HEK293 (cell line): ENCODE results near the gene LARP6.

Experiments used
- CTCF ChIA-PET: fragments of 350-600 bp; formaldehyde crosslinking; extraction: SDS; loops from one replicate; lab custom pipeline; 2021; ENCODE audit warnings: antibody characterized with exemption; lab: Yijun Ruan, JAX
- POLR2A ChIA-PET: fragments of 300-600 bp; formaldehyde crosslinking; extraction: SDS; loops from one replicate; lab custom pipeline; 2020; ENCODE audit warnings: antibody characterized with exemption, inconsistent platforms; lab: Yijun Ruan, JAX
- H3K27ac ChIP-seq: fragments of 200-500 bp; sonication (Bioruptor generic); 2 replicates; pipeline ENCODE4 v1.5.1; 2014; ENCODE audit warnings: low read depth, low read length, control low read depth, inconsistent platforms; ENCODE audit errors: extremely low read depth
- H3K36me3 ChIP-seq, 2 experiments: fragments of 200-500 bp in 1 of 2; sonication (Bioruptor generic) in 1 of 2; 1 replicate in 1 of 2; 2 replicates in 1 of 2; pipeline ENCODE4 v1.5.1; 2014 to 2017; ENCODE audit warnings: inconsistent platforms in 2 of 2, low read length in 2 of 2; ENCODE audit not compliant: control insufficient read depth in 2 of 2, insufficient read depth in 1 of 2
- H3K4me1 ChIP-seq: fragments of 200-500 bp; sonication (Bioruptor generic); 2 replicates; pipeline ENCODE4 v1.5.1; 2014; ENCODE audit warnings: mild to moderate bottlenecking, low read length, inconsistent platforms; ENCODE audit not compliant: control insufficient read depth, insufficient read depth
- H3K4me3 ChIP-seq: 2 replicates; pipeline ENCODE4 v1.5.1; 2011; ENCODE audit warnings: low read depth, mild to moderate bottlenecking, control low read depth, low read length, moderate library complexity
- H3K9me3 ChIP-seq: fragments of 200-500 bp; sonication (Bioruptor generic); 2 replicates; pipeline ENCODE4 v1.5.1; 2014; ENCODE audit warnings: low read depth, low read length, inconsistent platforms; ENCODE audit not compliant: control insufficient read depth, insufficient read depth
- INSM2 ChIP-seq: fragments of 450-650 bp; formaldehyde crosslinking; IDR thresholded peaks from 2 replicates; pipeline ENCODE4 v1.5.1; 2016; ENCODE audit warnings: missing biosample characterization, missing genetic modification characterization
- KLF10 ChIP-seq: fragments of 450-650 bp; IDR thresholded peaks from 2 replicates; pipeline ENCODE4 v1.5.1; 2018; ENCODE audit warnings: missing biosample characterization, mild to moderate bottlenecking, missing genetic modification characterization
- KLF8 ChIP-seq: fragments of 450-650 bp; formaldehyde crosslinking; IDR thresholded peaks from 2 replicates; pipeline ENCODE4 v1.5.1; 2016; ENCODE audit warnings: missing biosample characterization, missing genetic modification characterization
- MEIS1 ChIP-seq: sonication (generic); formaldehyde crosslinking; IDR thresholded peaks from 2 replicates; pipeline ENCODE4 v1.8.1; 2022; ENCODE audit warnings: missing genetic modification reagents, mild to moderate bottlenecking, borderline replicate concordance
- PATZ1 ChIP-seq: fragments of 450-650 bp; formaldehyde crosslinking; IDR thresholded peaks from 2 replicates; pipeline ENCODE4 v1.5.1; 2016; ENCODE audit warnings: missing biosample characterization, missing genetic modification characterization
- SP7 ChIP-seq: fragments of 450-650 bp; formaldehyde crosslinking; IDR thresholded peaks from 2 replicates; pipeline ENCODE4 v1.5.1; 2016; ENCODE audit warnings: missing biosample characterization, missing genetic modification characterization
- ZFP41 ChIP-seq: fragments of 450-650 bp; formaldehyde crosslinking; IDR thresholded peaks from 2 replicates; pipeline ENCODE4 v1.5.1; 2016; ENCODE audit warnings: missing biosample characterization, missing genetic modification characterization, borderline replicate concordance
- ZFP69B ChIP-seq: fragments of 450-650 bp; formaldehyde crosslinking; IDR thresholded peaks from 2 replicates; pipeline ENCODE4 v1.5.1; 2016; ENCODE audit warnings: missing biosample characterization, missing genetic modification characterization
- ZNF175 ChIP-seq: fragments of 450-650 bp; formaldehyde crosslinking; IDR thresholded peaks from 2 replicates; pipeline ENCODE4 v1.5.1; 2016; ENCODE audit warnings: missing biosample characterization, missing genetic modification characterization
- ZNF184 ChIP-seq: fragments of 450-650 bp; IDR thresholded peaks from 2 replicates; pipeline ENCODE4 v1.5.1; 2018; ENCODE audit warnings: missing biosample characterization, mild to moderate bottlenecking, missing genetic modification characterization
- ZNF214 ChIP-seq: fragments of 450-650 bp; formaldehyde crosslinking; IDR thresholded peaks from 2 replicates; pipeline ENCODE4 v1.5.1; 2017; ENCODE audit warnings: missing biosample characterization, mild to moderate bottlenecking, missing genetic modification characterization, borderline replicate concordance
- ZNF24 ChIP-seq: fragments of 450-650 bp; formaldehyde crosslinking; IDR thresholded peaks from 2 replicates; pipeline ENCODE4 v1.5.1; 2016; ENCODE audit warnings: missing biosample characterization, missing genetic modification characterization
- ZNF266 ChIP-seq: fragments of 450-650 bp; formaldehyde crosslinking; IDR thresholded peaks from 2 replicates; pipeline ENCODE4 v1.5.1; 2016; ENCODE audit warnings: missing biosample characterization, missing genetic modification characterization, low read depth
- ZNF274 ChIP-seq, 2 experiments: fragments of 200-500 bp in 1 of 2; fragments of 450-650 bp in 1 of 2; sonication (Bioruptor generic) in 1 of 2; formaldehyde crosslinking in 1 of 2; IDR thresholded peaks; 2 replicates each; pipeline versions ENCODE4 v1.5.1 to v1.6.1; 2014 to 2016; ENCODE audit warnings: borderline replicate concordance in 1 of 2, inconsistent platforms in 1 of 2, low read length in 1 of 2, missing biosample characterization in 1 of 2, missing genetic modification characterization in 1 of 2
- ZNF391 ChIP-seq: fragments of 450-650 bp; formaldehyde crosslinking; IDR thresholded peaks from 2 replicates; pipeline ENCODE4 v1.5.1; 2016; ENCODE audit warnings: low read depth, missing biosample characterization, missing genetic modification characterization, borderline replicate concordance
- ZNF394 ChIP-seq: fragments of 450-650 bp; formaldehyde crosslinking; IDR thresholded peaks from 2 replicates; pipeline ENCODE4 v1.5.1; 2016; ENCODE audit warnings: missing biosample characterization, missing genetic modification characterization, mild to moderate bottlenecking, moderate library complexity, borderline replicate concordance
- ZNF423 ChIP-seq: fragments of 450-650 bp; formaldehyde crosslinking; IDR thresholded peaks from 2 replicates; pipeline ENCODE4 v1.5.1; 2016; ENCODE audit warnings: missing biosample characterization, missing genetic modification characterization
- ZNF521 ChIP-seq: fragments of 450-650 bp; formaldehyde crosslinking; IDR thresholded peaks from 2 replicates; pipeline ENCODE4 v1.5.1; 2017; ENCODE audit warnings: missing biosample characterization, mild to moderate bottlenecking, missing genetic modification characterization
- ZNF558 ChIP-seq: fragments of 450-650 bp; formaldehyde crosslinking; IDR thresholded peaks from 2 replicates; pipeline ENCODE4 v1.5.1; 2016; ENCODE audit warnings: missing biosample characterization, missing genetic modification characterization
- ZNF623 ChIP-seq: fragments of 450-650 bp; formaldehyde crosslinking; IDR thresholded peaks from 2 replicates; pipeline ENCODE4 v1.5.1; 2016; ENCODE audit warnings: missing biosample characterization, missing genetic modification characterization
- ZNF777 ChIP-seq: fragments of 450-650 bp; formaldehyde crosslinking; IDR thresholded peaks from 2 replicates; pipeline ENCODE4 v1.5.1; 2017; ENCODE audit warnings: missing biosample characterization, missing genetic modification characterization, borderline replicate concordance
- ZNF792 ChIP-seq: fragments of 450-650 bp; formaldehyde crosslinking; IDR thresholded peaks from 2 replicates; pipeline ENCODE4 v1.5.1; 2016; ENCODE audit warnings: missing biosample characterization, missing genetic modification characterization
- ZNF843 ChIP-seq: fragments of 450-650 bp; formaldehyde crosslinking; IDR thresholded peaks from 2 replicates; pipeline ENCODE4 v1.5.1; 2016; ENCODE audit warnings: missing biosample characterization, missing genetic modification characterization
- ZXDB ChIP-seq: fragments of 450-650 bp; formaldehyde crosslinking; IDR thresholded peaks from 2 replicates; pipeline ENCODE4 v1.5.1; 2016; ENCODE audit warnings: missing biosample characterization, missing genetic modification characterization
- TF ChIP-seq, protein P1 (sequence below): fragments of 450-650 bp; IDR thresholded peaks from 2 replicates; pipeline ENCODE4 v1.5.1; 2018; ENCODE audit warnings: missing biosample characterization, mild to moderate bottlenecking, missing genetic modification characterization
- TF ChIP-seq, protein P2 (sequence below): fragments of 450-650 bp; formaldehyde crosslinking; IDR thresholded peaks from 2 replicates; pipeline ENCODE4 v1.5.1; 2016; ENCODE audit warnings: missing biosample characterization, missing genetic modification characterization

LARP6 gene

GRCh38 chr15:70857562-70858285, 3.8 kb upstream of the LARP6 start:
- ChIA-PET CTCF (interaction anchor here (0.6 to 2.3 kb wide), 4 partner anchors 12 to 33 kb away, joined by 4 to 11 read pairs (median 8); no protein-coding TSS in a partner anchor), POLR2A (interaction anchor here (1.2 kb wide), 1 partner anchor 13 kb away, joined by 6 read pairs; no protein-coding TSS in a partner anchor)
- no peak overlapping the region for H3K4me3 ChIP-seq
- no peaks in the 10 kb centered on the region for H3K9me3 ChIP-seq
- TF ChIP-seq ZFP41 (tag by site-specific recombination) (no peak), ZNF423 (tag by site-specific recombination) (no peak), ZNF777 (no peak), ZNF274 (IDR thresholded peaks at IDR 0.05; ENCODE audit: low read length) (no peak), ZNF274 (tag by site-specific recombination; IDR thresholded peaks at IDR 0.05; ENCODE audit: borderline replicate concordance) (no peak), ZNF558 (no peak), ZNF391 (tag by site-specific recombination) (no peak), ZNF623 (tag by site-specific recombination) (no peak), ZNF266 (tag by site-specific recombination) (no peak), MEIS1 (CRISPR knock-in tag) (no peak), ZNF843 (tag by site-specific recombination) (no peak), ZNF175 (tag by site-specific recombination) (no peak), ZNF521 (tag by site-specific recombination) (no peak)
- TF ChIP-seq, protein P1, sequence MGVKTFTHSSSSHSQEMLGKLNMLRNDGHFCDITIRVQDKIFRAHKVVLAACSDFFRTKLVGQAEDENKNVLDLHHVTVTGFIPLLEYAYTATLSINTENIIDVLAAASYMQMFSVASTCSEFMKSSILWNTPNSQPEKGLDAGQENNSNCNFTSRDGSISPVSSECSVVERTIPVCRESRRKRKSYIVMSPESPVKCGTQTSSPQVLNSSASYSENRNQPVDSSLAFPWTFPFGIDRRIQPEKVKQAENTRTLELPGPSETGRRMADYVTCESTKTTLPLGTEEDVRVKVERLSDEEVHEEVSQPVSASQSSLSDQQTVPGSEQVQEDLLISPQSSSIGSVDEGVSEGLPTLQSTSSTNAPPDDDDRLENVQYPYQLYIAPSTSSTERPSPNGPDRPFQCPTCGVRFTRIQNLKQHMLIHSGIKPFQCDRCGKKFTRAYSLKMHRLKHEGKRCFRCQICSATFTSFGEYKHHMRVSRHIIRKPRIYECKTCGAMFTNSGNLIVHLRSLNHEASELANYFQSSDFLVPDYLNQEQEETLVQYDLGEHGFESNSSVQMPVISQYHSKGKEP = no peak
- TF ChIP-seq, protein P2, sequence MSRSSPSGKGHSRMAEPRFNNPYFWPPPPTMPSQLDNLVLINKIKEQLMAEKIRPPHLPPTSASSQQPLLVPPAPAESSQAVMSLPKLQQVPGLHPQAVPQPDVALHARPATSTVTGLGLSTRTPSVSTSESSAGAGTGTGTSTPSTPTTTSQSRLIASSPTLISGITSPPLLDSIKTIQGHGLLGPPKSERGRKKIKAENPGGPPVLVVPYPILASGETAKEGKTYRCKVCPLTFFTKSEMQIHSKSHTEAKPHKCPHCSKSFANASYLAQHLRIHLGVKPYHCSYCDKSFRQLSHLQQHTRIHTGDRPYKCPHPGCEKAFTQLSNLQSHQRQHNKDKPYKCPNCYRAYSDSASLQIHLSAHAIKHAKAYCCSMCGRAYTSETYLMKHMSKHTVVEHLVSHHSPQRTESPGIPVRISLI (tag by site-specific recombination) = no peak
- H3K36me3 ChIP-seq = no peaks in the 10 kb centered on the region
- H3K4me1 ChIP-seq = peaks cover 7% of the 10 kb centered on the region
- no peak overlapping the region for H3K27ac ChIP-seq

DNA sequence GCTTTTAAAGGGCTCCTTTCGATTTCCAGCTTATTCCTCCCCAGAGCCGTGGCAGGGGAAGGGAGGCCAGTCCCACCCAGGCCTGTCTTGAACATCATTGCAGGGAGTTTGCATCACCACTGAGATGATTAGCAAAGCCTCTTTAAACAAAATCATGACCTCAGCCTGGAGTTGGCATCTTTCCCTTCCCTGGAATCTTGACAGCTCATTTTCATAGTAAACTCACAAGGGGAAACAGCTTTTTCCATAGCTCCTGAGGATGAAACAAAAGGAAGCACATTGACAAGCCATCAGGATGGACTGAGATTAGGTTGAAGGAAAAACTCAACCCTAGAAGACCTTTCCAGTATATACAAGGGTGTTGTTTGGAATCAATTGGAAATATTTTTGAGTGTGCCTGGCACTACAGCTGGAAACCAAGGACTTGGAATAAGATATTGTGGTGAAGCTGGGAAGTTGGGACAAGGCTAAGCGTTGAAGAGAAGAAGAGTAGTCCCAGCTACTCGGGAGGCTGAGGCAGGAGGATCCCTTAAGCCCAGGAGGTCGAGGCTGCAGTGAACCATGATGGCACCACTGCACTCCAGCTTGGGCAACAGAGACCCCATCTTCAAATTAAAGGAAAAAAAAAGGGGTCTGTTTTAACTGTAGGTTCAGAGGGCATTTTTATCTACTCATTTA, 3.1 kb upstream of the LARP6 start:
- Histone ChIP-seq H3K9me3 (no peaks in the 10 kb centered on the region), H3K36me3 (peaks cover 0 to 2% of the 10 kb centered on the region in 2 experiments; a peak in 1 of 3 replicates), H3K27ac (peak overlapping the region; percentile 27), H3K4me3 (no peak overlapping the region), H3K4me1 (peaks cover 9% of the 10 kb centered on the region)
- POLR2A ChIA-PET = interaction anchor here (1.1 to 1.2 kb wide), 2 partner anchors 13 to 93 kb away, joined by 5 to 6 read pairs; partner anchors contain the start of gene UACA
- CTCF ChIA-PET = interaction anchor here (0.6 to 2.3 kb wide), 5 partner anchors 12 to 134 kb away, joined by 3 to 11 read pairs (median 7); no protein-coding TSS in a partner anchor
- peak; percentile 84 for TF ChIP-seq SP7 (tag by site-specific recombination)
- TF ChIP-seq ZNF792 (tag by site-specific recombination) = 0 out of 2 replicates have a peak, but pooled peaks have one; percentile 57
- TF ChIP-seq ZNF266 (tag by site-specific recombination) = no peak
- TF ChIP-seq ZNF394 (tag by site-specific recombination) = peak; percentile 55; the same call in 1 of the 2 replicates
- TF ChIP-seq KLF8 (tag by site-specific recombination) = peak; percentile 76
- peak; percentile 66; the same call in 1 of the 2 replicates for TF ChIP-seq ZNF558
- peak; percentile 95 for TF ChIP-seq ZFP69B
- peak; percentile 64 for TF ChIP-seq KLF10 (tag by site-specific recombination)
- TF ChIP-seq ZXDB (tag by site-specific recombination) = peak; percentile 74; the same call in 1 of the 2 replicates
- TF ChIP-seq ZNF184 (tag by site-specific recombination) = peak; percentile 77; the same call in 1 of the 2 replicates
- peak; percentile 90 for TF ChIP-seq ZNF24
- TF ChIP-seq INSM2 (tag by site-specific recombination) = peak; percentile 55; the same call in 1 of the 2 replicates
- no peak for TF ChIP-seq ZNF214
- TF ChIP-seq PATZ1 (tag by site-specific recombination) = peak; percentile 92
